GM23338 (cell line): ENCODE data around the gene FAT1. TPM values are rescaled to one million over a fixed set of nuclear protein-coding genes. Genes with fewer than 3 reads are reported as not detected.
A peak's percentile ranks its signal among the peaks of the same experiment; 100 is the strongest.

Experiments used
- ATAC-seq: fragments of 200-7000 bp; cut with Tn5 transposase; 3 replicates; pipeline ENCODE4 v1.9.1; 2020
- DNase-seq: peaks from one replicate; pipeline ENCODE4 v3.0.0-alpha.2; 2015; ENCODE audit warnings: low spot score
- H2AFZ ChIP-seq: fragments of 200-600 bp; sonication (generic); 2 replicates; pipeline ENCODE4 v1.8.0; 2016; ENCODE audit warnings: antibody characterized with exemption, mild to moderate bottlenecking, moderate library complexity
- H3F3A ChIP-seq: fragments of 200-600 bp; sonication (generic); replicated peaks from 2 replicates; pipeline ENCODE4 v1.8.0; 2017; ENCODE audit warnings: antibody characterized with exemption, mixed run types, low read depth
- H3K27ac ChIP-seq: fragments of 200-600 bp; sonication (generic); 2 replicates; pipeline ENCODE4 v1.6.1; 2016; ENCODE audit warnings: low read depth
- H3K27me3 ChIP-seq: fragments of 200-600 bp; sonication (generic); 2 replicates; pipeline ENCODE4 v1.8.0; 2016; ENCODE audit warnings: mild to moderate bottlenecking, mixed run types, moderate library complexity; ENCODE audit not compliant: insufficient read depth
- H3K36me3 ChIP-seq: fragments of 200-600 bp; sonication (generic); 2 replicates; pipeline ENCODE4 v1.8.0; 2016; ENCODE audit warnings: mild to moderate bottlenecking; ENCODE audit not compliant: insufficient read depth
- H3K4me1 ChIP-seq: fragments of 200-600 bp; sonication (generic); 2 replicates; pipeline ENCODE4 v1.8.0; 2016; ENCODE audit warnings: mild to moderate bottlenecking, moderate library complexity; ENCODE audit not compliant: insufficient read depth
- H3K4me2 ChIP-seq: fragments of 200-600 bp; sonication (generic); 2 replicates; pipeline ENCODE4 v1.7.1; 2017; ENCODE audit warnings: mixed run types
- H3K4me3 ChIP-seq: fragments of 200-600 bp; sonication (generic); 2 replicates; pipeline ENCODE4 v1.6.1; 2016; ENCODE audit warnings: mixed run types
- H3K79me2 ChIP-seq: fragments of 200-600 bp; sonication (generic); replicated peaks from 2 replicates; pipeline ENCODE4 v1.8.0; 2017; ENCODE audit warnings: mild to moderate bottlenecking; ENCODE audit not compliant: insufficient read depth
- H3K9me2 ChIP-seq: fragments of 200-600 bp; sonication (generic); 2 replicates; pipeline ENCODE4 v1.8.0; 2017; ENCODE audit not compliant: insufficient read depth
- H4K20me1 ChIP-seq: fragments of 200-600 bp; sonication (generic); replicated peaks from 2 replicates; pipeline ENCODE4 v1.8.0; 2017; ENCODE audit warnings: mild to moderate bottlenecking; ENCODE audit not compliant: insufficient read depth
- H3K27ac Mint-ChIP-seq: 2 replicates; pipeline ENCODE4 v1.8.0; 2020; ENCODE audit warnings: inconsistent platforms, mild to moderate bottlenecking, moderate library complexity, mixed read lengths
- H3K27me3 Mint-ChIP-seq: 3 replicates; pipeline ENCODE4 v1.8.0; 2022; ENCODE audit warnings: low read depth, mild to moderate bottlenecking, moderate library complexity, mixed read lengths, inconsistent platforms; ENCODE audit not compliant: insufficient read depth, poor library complexity
- H3K36me3 Mint-ChIP-seq: 3 replicates; pipeline ENCODE4 v1.8.0; 2021; ENCODE audit warnings: low read depth, mild to moderate bottlenecking, inconsistent platforms, moderate library complexity, mixed read lengths
- H3K4me1 Mint-ChIP-seq: 3 replicates; pipeline ENCODE4 v1.8.0; 2020; ENCODE audit warnings: mild to moderate bottlenecking, inconsistent platforms, mixed read lengths
- H3K4me3 Mint-ChIP-seq: 3 replicates; pipeline ENCODE4 v1.8.0; 2021; ENCODE audit warnings: moderate library complexity, mild to moderate bottlenecking, inconsistent platforms, mixed read lengths
- H3K9me3 Mint-ChIP-seq: 3 replicates; pipeline ENCODE4 v1.8.0; 2020; ENCODE audit warnings: moderate library complexity, mild to moderate bottlenecking, inconsistent platforms, mixed read lengths
- NANOG ChIP-seq: IDR thresholded peaks from 2 replicates; pipeline ENCODE4 v1.6.1; 2016; ENCODE audit warnings: antibody characterized with exemption, borderline replicate concordance
- POLR2AphosphoS5 ChIP-seq: IDR thresholded peaks from 2 replicates; pipeline ENCODE4 v1.6.1; 2016; ENCODE audit warnings: antibody characterized with exemption, low read depth
- ZNF331 ChIP-seq: fragments of 250-450 bp; sonication (Bioruptor Pico); IDR thresholded peaks from 2 replicates; pipeline ENCODE4 v1.5.0; 2020; ENCODE audit warnings: low read depth, mild to moderate bottlenecking, moderate library complexity
- polyA plus RNA-seq: library from polyadenylated mRNA; unstranded; fragments of >200 nt; fragmentation: Nextera tagmentation; extraction: Ambion mirVana; gene quantifications from 2 replicates; pipeline ENCODE4 v1.2.1, GENCODE V29; 2016
- total RNA-seq: library from RNA; depleted of rRNA; stranded (reverse); fragments of >200 nt; shearing (Covaris generic); gene quantifications from 2 replicates; pipeline ENCODE4 v1.2.3, GENCODE V29; 2014
- TF ChIP-seq, protein P1 (sequence below): fragments of 250-450 bp; sonication (Bioruptor Pico); IDR thresholded peaks from 2 replicates; pipeline ENCODE4 v1.5.0; 2020; ENCODE audit warnings: mild to moderate bottlenecking, moderate library complexity
- TF ChIP-seq, protein P2 (sequence below): IDR thresholded peaks from 2 replicates; pipeline ENCODE4 v1.6.1; 2016; ENCODE audit warnings: antibody characterized with exemption
- TF ChIP-seq, protein P3 (sequence below), 2 experiments: fragments of 200-600 bp in 1 of 2; sonication (generic) in 1 of 2; conservative IDR thresholded peaks; 2 replicates each; pipeline versions ENCODE4 v1.5.1 to v1.6.1; 2016 to 2017; ENCODE audit warnings: antibody characterized with exemption in 2 of 2, low read depth in 2 of 2, mild to moderate bottlenecking in 2 of 2, moderate library complexity in 1 of 2

Gene FAT1
- total and polyA plus RNA-seq, 2 experiments from 2014 or later = 37.6 to 137 TPM

DNA sequence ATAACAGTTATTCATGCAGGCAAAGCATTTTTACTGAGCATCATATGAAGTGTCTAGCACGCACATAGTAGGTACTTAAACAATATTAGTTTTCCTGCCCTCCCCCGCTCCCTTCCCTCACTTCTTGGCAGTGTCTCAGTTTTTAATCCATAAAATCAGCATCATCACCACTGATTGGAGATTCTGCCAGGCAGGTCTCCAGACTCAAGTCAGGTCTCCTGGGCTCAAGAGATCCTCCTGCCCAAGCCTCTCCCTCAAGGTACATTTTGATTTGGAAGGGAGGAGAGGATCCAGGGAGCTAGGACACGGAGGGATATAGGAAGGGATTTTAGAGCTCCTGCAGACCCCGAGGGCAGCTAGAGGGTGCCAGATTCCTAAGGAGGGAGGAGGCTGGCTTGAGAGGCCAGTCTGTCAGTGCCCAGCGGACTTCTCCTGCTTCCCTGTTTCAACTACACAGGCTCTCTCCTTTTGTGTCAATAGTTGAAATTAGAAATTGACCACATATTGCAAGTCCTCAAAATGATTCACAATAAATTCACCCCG is 4.4 kb upstream of the FAT1 start:
- H3K4me3 ChIP-seq = peak overlapping the region; percentile 79
- no peak overlapping the region for H3K27ac Mint-ChIP-seq

DNA sequence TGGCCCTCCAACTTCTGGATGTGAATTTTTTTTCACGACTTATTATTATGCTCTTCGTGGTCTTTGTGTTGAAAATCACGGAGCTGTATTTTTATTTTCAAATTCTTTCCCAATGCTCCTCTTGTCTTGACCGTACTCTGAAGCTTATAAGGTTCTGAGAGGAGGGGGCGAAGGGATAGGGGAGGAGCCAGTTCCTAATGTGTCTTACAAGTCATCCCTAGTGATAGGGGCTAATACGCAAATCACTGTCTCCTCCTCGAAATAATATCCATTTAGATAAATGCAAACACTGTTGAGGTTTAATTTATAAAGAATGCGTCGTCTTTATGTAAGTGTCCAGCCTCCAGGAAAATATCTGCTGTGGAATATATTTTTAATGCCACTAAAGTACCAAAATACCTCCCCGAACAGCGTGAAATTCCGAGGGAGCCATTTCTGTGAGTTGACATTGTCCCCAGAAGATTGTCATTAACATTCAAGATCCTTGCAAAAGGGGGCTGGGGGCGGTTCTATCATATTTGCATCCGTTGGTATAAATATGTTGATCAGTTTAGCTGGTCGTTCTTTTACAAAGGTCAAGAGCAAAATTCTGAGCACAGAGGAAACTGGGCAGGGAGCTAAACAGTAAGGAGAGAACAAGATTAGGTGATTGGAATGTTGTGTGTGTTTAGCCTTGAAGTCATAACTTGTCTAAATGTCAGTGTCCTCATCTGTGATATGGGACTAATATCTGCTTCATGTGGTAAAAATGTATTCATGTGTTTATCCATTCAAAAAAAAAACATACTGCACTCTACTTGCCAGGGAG is 3.7 kb upstream of the FAT1 start:
- no peaks in the 10 kb centered on the region; the same call in 2 of the 3 replicates for H3K9me3 Mint-ChIP-seq
- H3K4me2 ChIP-seq = peak overlapping the region; percentile 80
- H2AFZ ChIP-seq = no peak overlapping the region
- ATAC-seq (no peak), DNase-seq (peak; percentile 59)
- H3F3A ChIP-seq = 0 out of 2 replicates have a peak, but pooled peaks cover 2% of the 10 kb centered on the region
- H3K9me2 ChIP-seq = no peaks in the 10 kb centered on the region
- H3K27me3 ChIP-seq = peaks cover 33% of the 10 kb centered on the region
- H3K36me3 ChIP-seq = no peaks in the 10 kb centered on the region
- peaks cover 27% of the 10 kb centered on the region for H3K27me3 Mint-ChIP-seq
- H3K79me2 ChIP-seq = peaks cover 13% of the 10 kb centered on the region
- no peaks in the 10 kb centered on the region; the same call in 1 of the 2 replicates for H4K20me1 ChIP-seq
- H3K36me3 Mint-ChIP-seq = no peaks in the 10 kb centered on the region
- H3K4me3 ChIP-seq = peak overlapping the region; percentile 79
- no peak overlapping the region for H3K27ac ChIP-seq
- H3K27ac Mint-ChIP-seq = no peak overlapping the region
- H3K4me1 ChIP-seq = peaks cover 21% of the 10 kb centered on the region
- peak overlapping the region; percentile 87 for H3K4me3 Mint-ChIP-seq
- H3K4me1 Mint-ChIP-seq = peaks cover 25% of the 10 kb centered on the region
- TF ChIP-seq ZNF331 = no peak
- TF ChIP-seq, protein P1, sequence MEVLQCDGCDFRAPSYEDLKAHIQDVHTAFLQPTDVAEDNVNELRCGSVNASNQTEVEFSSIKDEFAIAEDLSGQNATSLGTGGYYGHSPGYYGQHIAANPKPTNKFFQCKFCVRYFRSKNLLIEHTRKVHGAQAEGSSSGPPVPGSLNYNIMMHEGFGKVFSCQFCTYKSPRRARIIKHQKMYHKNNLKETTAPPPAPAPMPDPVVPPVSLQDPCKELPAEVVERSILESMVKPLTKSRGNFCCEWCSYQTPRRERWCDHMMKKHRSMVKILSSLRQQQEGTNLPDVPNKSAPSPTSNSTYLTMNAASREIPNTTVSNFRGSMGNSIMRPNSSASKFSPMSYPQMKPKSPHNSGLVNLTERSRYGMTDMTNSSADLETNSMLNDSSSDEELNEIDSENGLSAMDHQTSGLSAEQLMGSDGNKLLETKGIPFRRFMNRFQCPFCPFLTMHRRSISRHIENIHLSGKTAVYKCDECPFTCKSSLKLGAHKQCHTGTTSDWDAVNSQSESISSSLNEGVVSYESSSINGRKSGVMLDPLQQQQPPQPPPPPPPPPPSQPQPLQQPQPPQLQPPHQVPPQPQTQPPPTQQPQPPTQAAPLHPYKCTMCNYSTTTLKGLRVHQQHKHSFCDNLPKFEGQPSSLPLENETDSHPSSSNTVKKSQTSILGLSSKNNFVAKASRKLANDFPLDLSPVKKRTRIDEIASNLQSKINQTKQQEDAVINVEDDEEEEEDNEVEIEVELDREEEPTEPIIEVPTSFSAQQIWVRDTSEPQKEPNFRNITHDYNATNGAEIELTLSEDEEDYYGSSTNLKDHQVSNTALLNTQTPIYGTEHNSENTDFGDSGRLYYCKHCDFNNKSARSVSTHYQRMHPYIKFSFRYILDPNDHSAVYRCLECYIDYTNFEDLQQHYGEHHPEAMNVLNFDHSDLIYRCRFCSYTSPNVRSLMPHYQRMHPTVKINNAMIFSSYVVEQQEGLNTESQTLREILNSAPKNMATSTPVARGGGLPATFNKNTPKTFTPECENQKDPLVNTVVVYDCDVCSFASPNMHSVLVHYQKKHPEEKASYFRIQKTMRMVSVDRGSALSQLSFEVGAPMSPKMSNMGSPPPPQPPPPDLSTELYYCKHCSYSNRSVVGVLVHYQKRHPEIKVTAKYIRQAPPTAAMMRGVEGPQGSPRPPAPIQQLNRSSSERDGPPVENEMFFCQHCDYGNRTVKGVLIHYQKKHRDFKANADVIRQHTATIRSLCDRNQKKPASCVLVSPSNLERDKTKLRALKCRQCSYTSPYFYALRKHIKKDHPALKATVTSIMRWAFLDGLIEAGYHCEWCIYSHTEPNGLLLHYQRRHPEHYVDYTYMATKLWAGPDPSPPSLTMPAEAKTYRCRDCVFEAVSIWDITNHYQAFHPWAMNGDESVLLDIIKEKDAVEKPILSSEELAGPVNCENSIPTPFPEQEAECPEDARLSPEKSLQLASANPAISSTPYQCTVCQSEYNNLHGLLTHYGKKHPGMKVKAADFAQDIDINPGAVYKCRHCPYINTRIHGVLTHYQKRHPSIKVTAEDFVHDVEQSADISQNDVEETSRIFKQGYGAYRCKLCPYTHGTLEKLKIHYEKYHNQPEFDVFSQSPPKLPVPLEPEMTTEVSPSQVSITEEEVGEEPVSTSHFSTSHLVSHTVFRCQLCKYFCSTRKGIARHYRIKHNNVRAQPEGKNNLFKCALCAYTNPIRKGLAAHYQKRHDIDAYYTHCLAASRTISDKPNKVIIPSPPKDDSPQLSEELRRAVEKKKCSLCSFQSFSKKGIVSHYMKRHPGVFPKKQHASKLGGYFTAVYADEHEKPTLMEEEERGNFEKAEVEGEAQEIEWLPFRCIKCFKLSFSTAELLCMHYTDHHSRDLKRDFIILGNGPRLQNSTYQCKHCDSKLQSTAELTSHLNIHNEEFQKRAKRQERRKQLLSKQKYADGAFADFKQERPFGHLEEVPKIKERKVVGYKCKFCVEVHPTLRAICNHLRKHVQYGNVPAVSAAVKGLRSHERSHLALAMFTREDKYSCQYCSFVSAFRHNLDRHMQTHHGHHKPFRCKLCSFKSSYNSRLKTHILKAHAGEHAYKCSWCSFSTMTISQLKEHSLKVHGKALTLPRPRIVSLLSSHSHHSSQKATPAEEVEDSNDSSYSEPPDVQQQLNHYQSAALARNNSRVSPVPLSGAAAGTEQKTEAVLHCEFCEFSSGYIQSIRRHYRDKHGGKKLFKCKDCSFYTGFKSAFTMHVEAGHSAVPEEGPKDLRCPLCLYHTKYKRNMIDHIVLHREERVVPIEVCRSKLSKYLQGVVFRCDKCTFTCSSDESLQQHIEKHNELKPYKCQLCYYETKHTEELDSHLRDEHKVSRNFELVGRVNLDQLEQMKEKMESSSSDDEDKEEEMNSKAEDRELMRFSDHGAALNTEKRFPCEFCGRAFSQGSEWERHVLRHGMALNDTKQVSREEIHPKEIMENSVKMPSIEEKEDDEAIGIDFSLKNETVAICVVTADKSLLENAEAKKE = no peak

More for the DNA sequence above, 4.4 kb upstream of the FAT1 start:
- H3K36me3 Mint-ChIP-seq = no peaks in the 10 kb centered on the region
- no peaks in the 10 kb centered on the region; the same call in 2 of the 3 replicates for H3K9me3 Mint-ChIP-seq
- TF ChIP-seq, protein P2, sequence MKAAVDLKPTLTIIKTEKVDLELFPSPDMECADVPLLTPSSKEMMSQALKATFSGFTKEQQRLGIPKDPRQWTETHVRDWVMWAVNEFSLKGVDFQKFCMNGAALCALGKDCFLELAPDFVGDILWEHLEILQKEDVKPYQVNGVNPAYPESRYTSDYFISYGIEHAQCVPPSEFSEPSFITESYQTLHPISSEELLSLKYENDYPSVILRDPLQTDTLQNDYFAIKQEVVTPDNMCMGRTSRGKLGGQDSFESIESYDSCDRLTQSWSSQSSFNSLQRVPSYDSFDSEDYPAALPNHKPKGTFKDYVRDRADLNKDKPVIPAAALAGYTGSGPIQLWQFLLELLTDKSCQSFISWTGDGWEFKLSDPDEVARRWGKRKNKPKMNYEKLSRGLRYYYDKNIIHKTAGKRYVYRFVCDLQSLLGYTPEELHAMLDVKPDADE = no peak
- TF ChIP-seq POLR2AphosphoS5 (no peak), NANOG (no peak)
- TF ChIP-seq, protein P3, sequence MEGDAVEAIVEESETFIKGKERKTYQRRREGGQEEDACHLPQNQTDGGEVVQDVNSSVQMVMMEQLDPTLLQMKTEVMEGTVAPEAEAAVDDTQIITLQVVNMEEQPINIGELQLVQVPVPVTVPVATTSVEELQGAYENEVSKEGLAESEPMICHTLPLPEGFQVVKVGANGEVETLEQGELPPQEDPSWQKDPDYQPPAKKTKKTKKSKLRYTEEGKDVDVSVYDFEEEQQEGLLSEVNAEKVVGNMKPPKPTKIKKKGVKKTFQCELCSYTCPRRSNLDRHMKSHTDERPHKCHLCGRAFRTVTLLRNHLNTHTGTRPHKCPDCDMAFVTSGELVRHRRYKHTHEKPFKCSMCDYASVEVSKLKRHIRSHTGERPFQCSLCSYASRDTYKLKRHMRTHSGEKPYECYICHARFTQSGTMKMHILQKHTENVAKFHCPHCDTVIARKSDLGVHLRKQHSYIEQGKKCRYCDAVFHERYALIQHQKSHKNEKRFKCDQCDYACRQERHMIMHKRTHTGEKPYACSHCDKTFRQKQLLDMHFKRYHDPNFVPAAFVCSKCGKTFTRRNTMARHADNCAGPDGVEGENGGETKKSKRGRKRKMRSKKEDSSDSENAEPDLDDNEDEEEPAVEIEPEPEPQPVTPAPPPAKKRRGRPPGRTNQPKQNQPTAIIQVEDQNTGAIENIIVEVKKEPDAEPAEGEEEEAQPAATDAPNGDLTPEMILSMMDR (conservative IDR thresholded peaks at IDR 0.05; ENCODE audit: low read depth in 2 of 2) = peak in 1 of 2 experiments; percentile 65; a peak in 2 of 4 replicates
- peak overlapping the region; percentile 87 for H3K4me3 Mint-ChIP-seq
- DNase-seq = peak; percentile 56
- Histone ChIP-seq H3K27ac (no peak overlapping the region), H4K20me1 (no peaks in the 10 kb centered on the region), H3K27me3 (peaks cover 29% of the 10 kb centered on the region), H3K79me2 (peaks cover 8% of the 10 kb centered on the region; the same call in 1 of the 2 replicates), H3F3A (0 out of 2 replicates have a peak, but pooled peaks cover 2% of the 10 kb centered on the region), H3K9me2 (no peaks in the 10 kb centered on the region), H3K4me2 (peak overlapping the region; percentile 80), H3K4me1 (peaks cover 20% of the 10 kb centered on the region), H3K36me3 (no peaks in the 10 kb centered on the region), H2AFZ (no peak overlapping the region)
- peaks cover 25% of the 10 kb centered on the region for H3K4me1 Mint-ChIP-seq
- H3K27me3 Mint-ChIP-seq = peaks cover 27% of the 10 kb centered on the region
- no peak for ATAC-seq
